Hepatocyte (in vitro differentiated cells): Measurements from ENCODE around the gene MAN1B1. TPM values are rescaled to one million over a fixed set of nuclear protein-coding genes. Genes with fewer than 3 reads are reported as not detected.

Source experiments
- DNase-seq: peaks from one replicate; pipeline ENCODE4 v3.0.0-alpha.2; 2016; ENCODE audit warnings: low spot score
- H2AFZ ChIP-seq: fragments of 200-600 bp; sonication (generic); 2 replicates; pipeline ENCODE4 v1.6.0; 2016; ENCODE audit warnings: antibody characterized with exemption, mild to moderate bottlenecking
- H3K27ac ChIP-seq: fragments of 200-600 bp; sonication (generic); 2 replicates; pipeline ENCODE4 v1.5.1; 2016; ENCODE audit warnings: mild to moderate bottlenecking
- H3K27me3 ChIP-seq: fragments of 200-600 bp; sonication (generic); 2 replicates; pipeline ENCODE4 v1.6.1; 2016
- H3K36me3 ChIP-seq: fragments of 200-600 bp; sonication (generic); replicated peaks from 2 replicates; pipeline ENCODE4 v1.5.1; 2016; ENCODE audit warnings: low read depth; ENCODE audit not compliant: insufficient read depth
- H3K4me1 ChIP-seq: fragments of 200-600 bp; sonication (generic); 2 replicates; pipeline ENCODE4 v1.5.1; 2016; ENCODE audit warnings: mild to moderate bottlenecking, moderate library complexity; ENCODE audit not compliant: insufficient read depth
- H3K4me2 ChIP-seq: fragments of 200-600 bp; sonication (generic); 2 replicates; pipeline ENCODE4 v1.6.0; 2016
- H3K4me3 ChIP-seq: fragments of 200-600 bp; sonication (generic); 2 replicates; pipeline ENCODE4 v1.5.1; 2016; ENCODE audit warnings: mild to moderate bottlenecking
- H3K79me2 ChIP-seq: fragments of 200-600 bp; sonication (generic); 2 replicates; pipeline ENCODE4 v1.6.0; 2017; ENCODE audit warnings: mild to moderate bottlenecking
- H3K9me2 ChIP-seq: fragments of 200-600 bp; sonication (generic); replicated peaks from 2 replicates; pipeline ENCODE4 v1.6.0; 2017; ENCODE audit warnings: mild to moderate bottlenecking; ENCODE audit not compliant: insufficient read depth
- H3K9me3 ChIP-seq: fragments of 200-600 bp; sonication (generic); 2 replicates; pipeline ENCODE4 v1.5.1; 2016; ENCODE audit warnings: low read depth, mild to moderate bottlenecking
- H4K20me1 ChIP-seq: fragments of 200-600 bp; sonication (generic); 2 replicates; pipeline ENCODE4 v1.6.0; 2016; ENCODE audit warnings: mild to moderate bottlenecking; ENCODE audit not compliant: insufficient read depth, poor library complexity, severe bottlenecking
- EZH2 ChIP-seq: fragments of 200-600 bp; sonication (generic); IDR thresholded peaks from 2 replicates; pipeline ENCODE4 v1.6.1; 2016; ENCODE audit warnings: antibody characterized with exemption, mild to moderate bottlenecking, borderline replicate concordance
- EZH2phosphoT487 ChIP-seq: fragments of 200-600 bp; sonication (generic); IDR thresholded peaks from one replicate; pipeline ENCODE4 v1.6.1; 2018; ENCODE audit warnings: antibody characterized with exemption, mild to moderate bottlenecking, low read depth, moderate library complexity; ENCODE audit not compliant: unreplicated experiment, severe bottlenecking
- WGBS: methylation state at CpG from one replicate; pipeline ENCODE4 v1.1.6; 2016; ENCODE audit warnings: low lambda C conversion rate; ENCODE audit errors: missing lambda C conversion rate; 5-methylcytosine and 5-hydroxymethylcytosine counted together
- polyA plus RNA-seq: library from polyadenylated mRNA; unstranded; fragments of >200 nt; fragmentation: Nextera tagmentation; extraction: Ambion mirVana; gene quantifications from 2 replicates; pipeline ENCODE4 v1.2.1, GENCODE V29; 2016
- small RNA-seq: library from RNA; depleted of rRNA; stranded (forward); fragments of <200 nt; gene quantifications from one replicate; pipeline ENCODE3, GENCODE V24; 2014
- total RNA-seq: library from RNA; depleted of rRNA; stranded (reverse); fragments of >200 nt; gene quantifications from 2 replicates; pipeline ENCODE4 v1.2.3, GENCODE V29; 2014
- TF ChIP-seq, protein P1 (sequence below): fragments of 200-600 bp; sonication (generic); IDR thresholded peaks from 2 replicates; pipeline ENCODE4 v1.5.1; 2016; ENCODE audit warnings: antibody characterized with exemption, mild to moderate bottlenecking; ENCODE audit not compliant: poor library complexity

MAN1B1 gene
- total and polyA plus RNA-seq, 2 experiments from 2014 or later = 60.8 to 94.2 TPM

DNA sequence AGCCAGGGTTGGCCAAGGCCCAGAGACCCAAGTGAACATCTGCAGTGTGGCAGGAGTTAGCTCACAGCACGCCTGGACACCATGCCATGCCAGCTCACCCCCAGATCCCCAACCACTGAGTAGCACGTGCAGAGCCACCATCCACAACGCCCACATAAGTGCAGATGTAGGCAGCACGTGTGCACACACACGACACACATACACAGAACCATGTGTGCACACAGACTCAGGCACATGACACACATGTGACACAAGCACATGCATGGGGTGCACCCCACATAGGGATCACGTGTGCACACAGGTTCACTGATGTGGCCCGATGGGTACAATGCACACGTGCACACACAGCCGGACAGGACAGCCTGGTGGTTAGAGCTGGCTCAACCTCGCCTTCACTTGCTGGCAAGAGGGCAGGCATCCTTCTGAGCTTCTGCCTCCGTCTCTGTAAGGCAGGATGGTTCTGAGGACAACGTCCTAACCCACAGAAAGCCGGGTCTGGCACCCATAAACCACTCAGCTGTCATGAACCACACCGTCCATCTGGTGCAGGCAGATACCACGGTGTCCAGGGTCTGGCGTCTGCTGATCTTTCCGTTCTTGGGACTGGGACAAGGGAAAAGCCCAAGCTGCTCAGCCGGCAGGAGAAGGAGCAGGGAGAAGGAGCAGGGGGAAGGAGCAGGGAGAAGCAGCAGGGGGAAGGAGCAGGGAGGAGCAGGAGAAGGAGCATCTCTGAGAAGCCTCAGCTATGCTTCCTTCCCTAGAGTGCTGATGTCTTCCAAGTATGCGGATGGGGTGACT lies 71.0 kb downstream of the MAN1B1 start:
- Histone ChIP-seq H3K79me2 (no peaks in the 10 kb centered on the region), H3K4me1 (peaks cover 3% of the 10 kb centered on the region), H2AFZ (no peak overlapping the region), H3K4me2 (no peak overlapping the region), H3K27ac (no peak overlapping the region), H3K27me3 (peaks cover 75% of the 10 kb centered on the region), H4K20me1 (no peaks in the 10 kb centered on the region), H3K9me3 (no peaks in the 10 kb centered on the region), H3K4me3 (no peak overlapping the region), H3K36me3 (no peaks in the 10 kb centered on the region), H3K9me2 (no peaks in the 10 kb centered on the region)
- DNase-seq = no peak
- no peak for TF ChIP-seq EZH2
- TF ChIP-seq EZH2phosphoT487 = no peak
- TF ChIP-seq, protein P1, sequence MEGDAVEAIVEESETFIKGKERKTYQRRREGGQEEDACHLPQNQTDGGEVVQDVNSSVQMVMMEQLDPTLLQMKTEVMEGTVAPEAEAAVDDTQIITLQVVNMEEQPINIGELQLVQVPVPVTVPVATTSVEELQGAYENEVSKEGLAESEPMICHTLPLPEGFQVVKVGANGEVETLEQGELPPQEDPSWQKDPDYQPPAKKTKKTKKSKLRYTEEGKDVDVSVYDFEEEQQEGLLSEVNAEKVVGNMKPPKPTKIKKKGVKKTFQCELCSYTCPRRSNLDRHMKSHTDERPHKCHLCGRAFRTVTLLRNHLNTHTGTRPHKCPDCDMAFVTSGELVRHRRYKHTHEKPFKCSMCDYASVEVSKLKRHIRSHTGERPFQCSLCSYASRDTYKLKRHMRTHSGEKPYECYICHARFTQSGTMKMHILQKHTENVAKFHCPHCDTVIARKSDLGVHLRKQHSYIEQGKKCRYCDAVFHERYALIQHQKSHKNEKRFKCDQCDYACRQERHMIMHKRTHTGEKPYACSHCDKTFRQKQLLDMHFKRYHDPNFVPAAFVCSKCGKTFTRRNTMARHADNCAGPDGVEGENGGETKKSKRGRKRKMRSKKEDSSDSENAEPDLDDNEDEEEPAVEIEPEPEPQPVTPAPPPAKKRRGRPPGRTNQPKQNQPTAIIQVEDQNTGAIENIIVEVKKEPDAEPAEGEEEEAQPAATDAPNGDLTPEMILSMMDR = no peak
- 74% methylated on average over 18 of the region's 19 CpGs for WGBS

DNA sequence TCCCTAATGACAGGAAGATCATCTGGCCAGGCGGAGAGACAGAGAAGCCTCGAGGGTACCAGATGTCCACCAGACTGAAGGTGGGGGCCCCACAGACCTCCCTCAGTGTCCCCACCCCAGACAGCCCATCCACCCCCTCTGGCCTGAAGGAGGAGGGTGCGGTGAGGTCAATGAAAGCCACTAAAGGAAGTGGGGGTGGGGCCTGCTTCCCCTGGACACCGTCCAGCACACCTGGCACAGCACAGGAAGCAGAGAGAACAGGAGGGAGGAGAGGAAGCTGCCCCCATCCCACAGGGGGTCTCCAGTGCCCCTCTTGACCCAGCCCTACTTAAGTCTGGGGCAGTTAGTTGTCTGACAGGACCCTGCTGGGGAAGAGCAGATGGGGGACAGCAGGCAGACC lies 71.8 kb downstream of the MAN1B1 start:
- H2AFZ ChIP-seq = no peak overlapping the region
- H3K27me3 ChIP-seq = peaks cover 83% of the 10 kb centered on the region
- peaks cover 10% of the 10 kb centered on the region for H3K4me1 ChIP-seq
- H3K36me3 ChIP-seq = no peaks in the 10 kb centered on the region
- TF ChIP-seq EZH2 = no peak
- no peak for TF ChIP-seq EZH2phosphoT487
- TF ChIP-seq, protein P1 = no peak
- no peaks in the 10 kb centered on the region for H3K9me3 ChIP-seq
- no peaks in the 10 kb centered on the region for H3K9me2 ChIP-seq
- H3K79me2 ChIP-seq = no peaks in the 10 kb centered on the region
- 90% methylated on average over 3 of the region's 4 CpGs for WGBS
- H4K20me1 ChIP-seq = no peaks in the 10 kb centered on the region
- H3K4me3 ChIP-seq = no peak overlapping the region
- no peak overlapping the region for H3K4me2 ChIP-seq
- H3K27ac ChIP-seq = no peak overlapping the region
- no peak for DNase-seq

Small RNA genes within 50 kb of the gene (small RNA-seq; reads per million reads assigned to genes)
- gene RF00153 = not detected

Other genes with a start within 250 kb of the MAN1B1 start
Only the 30 nearest of the 36 such genes appear.
- 141 and 179 TPM in 2 replicates for gene FBXW5, start 142.2 kb upstream of the MAN1B1 start, total RNA-seq
- 160 and 172 TPM in 2 replicates for gene FBXW5, start 142.2 kb upstream of the MAN1B1 start, polyA plus RNA-seq
- 5.7 and 15.7 TPM in 2 replicates for gene C8G, start 141.7 kb upstream of the MAN1B1 start, total RNA-seq
- 15.4 and 15.7 TPM in 2 replicates for gene C8G, start 141.7 kb upstream of the MAN1B1 start, polyA plus RNA-seq
- 1.6 and 4.1 TPM in 2 replicates for gene LCN12, start 134.7 kb upstream of the MAN1B1 start, total RNA-seq
- gene LCN12, start 134.7 kb upstream of the MAN1B1 start, polyA plus RNA-seq = 27.4 and 36.8 TPM in 2 replicates
- gene PTGDS, start 109.5 kb upstream of the MAN1B1 start, total RNA-seq = 56.0 and 56.4 TPM in 2 replicates
- gene PTGDS, start 109.5 kb upstream of the MAN1B1 start, polyA plus RNA-seq = 290 and 383 TPM in 2 replicates
- 0.04 and 0.13 TPM in 2 replicates for gene LCNL1, start 104.0 kb upstream of the MAN1B1 start, total RNA-seq
- gene LCNL1, start 104.0 kb upstream of the MAN1B1 start, polyA plus RNA-seq = 0.47 and 2.2 TPM in 2 replicates
- 35.1 and 39.5 TPM in 2 replicates for gene PAXX, start 94.6 kb upstream of the MAN1B1 start, total RNA-seq
- 89.5 and 97.5 TPM in 2 replicates for gene PAXX, start 94.6 kb upstream of the MAN1B1 start, polyA plus RNA-seq
- gene CLIC3, start 90.4 kb upstream of the MAN1B1 start, total RNA-seq = 6.6 and 9.9 TPM in 2 replicates
- gene CLIC3, start 90.4 kb upstream of the MAN1B1 start, polyA plus RNA-seq = 45.0 and 63.5 TPM in 2 replicates
- gene ABCA2, start 58.7 kb upstream of the MAN1B1 start, total RNA-seq = 12.7 and 14.6 TPM in 2 replicates
- 15.6 and 21.8 TPM in 2 replicates for gene ABCA2, start 58.7 kb upstream of the MAN1B1 start, polyA plus RNA-seq
- not detected in 2 replicates for gene FUT7, start 54.9 kb upstream of the MAN1B1 start, total RNA-seq
- gene FUT7, start 54.9 kb upstream of the MAN1B1 start, polyA plus RNA-seq = 0.06 TPM in 1 of 2 replicates, not detected in the other
- 12.3 and 12.7 TPM in 2 replicates for gene NPDC1, start 40.8 kb upstream of the MAN1B1 start, total RNA-seq
- gene NPDC1, start 40.8 kb upstream of the MAN1B1 start, polyA plus RNA-seq = 69.8 and 72.7 TPM in 2 replicates
- 1.8 and 2.3 TPM in 2 replicates for gene ENTPD2, start 32.9 kb upstream of the MAN1B1 start, total RNA-seq
- gene ENTPD2, start 32.9 kb upstream of the MAN1B1 start, polyA plus RNA-seq = 1.1 and 3.2 TPM in 2 replicates
- gene SAPCD2, start 16.4 kb upstream of the MAN1B1 start, total RNA-seq = 4.6 and 7.5 TPM in 2 replicates
- gene SAPCD2, start 16.4 kb upstream of the MAN1B1 start, polyA plus RNA-seq = 4.8 and 5.6 TPM in 2 replicates
- 11.2 and 15.6 TPM in 2 replicates for gene UAP1L1, start 9.5 kb upstream of the MAN1B1 start, total RNA-seq
- 39.1 and 40.1 TPM in 2 replicates for gene UAP1L1, start 9.5 kb upstream of the MAN1B1 start, polyA plus RNA-seq
- gene DPP7, start 27.7 kb downstream of the MAN1B1 start, total RNA-seq = 206 and 207 TPM in 2 replicates
- gene DPP7, start 27.7 kb downstream of the MAN1B1 start, polyA plus RNA-seq = 544 and 678 TPM in 2 replicates
- gene GRIN1, start 52.2 kb downstream of the MAN1B1 start, total RNA-seq = not detected in 2 replicates
- gene GRIN1, start 52.2 kb downstream of the MAN1B1 start, polyA plus RNA-seq = not detected in 2 replicates
- 0.73 and 1.1 TPM in 2 replicates for gene LRRC26, start 83.1 kb downstream of the MAN1B1 start, total RNA-seq
- 0.89 and 2.6 TPM in 2 replicates for gene LRRC26, start 83.1 kb downstream of the MAN1B1 start, polyA plus RNA-seq
- not detected in 2 replicates for gene TMEM210, start 85.1 kb downstream of the MAN1B1 start, total RNA-seq
- gene TMEM210, start 85.1 kb downstream of the MAN1B1 start, polyA plus RNA-seq = not detected in 2 replicates
- gene ANAPC2, start 101.6 kb downstream of the MAN1B1 start, total RNA-seq = 21.3 and 26.2 TPM in 2 replicates
- 12.2 and 16.2 TPM in 2 replicates for gene ANAPC2, start 101.6 kb downstream of the MAN1B1 start, polyA plus RNA-seq
- 74.3 and 82.2 TPM in 2 replicates for gene SSNA1, start 101.7 kb downstream of the MAN1B1 start, total RNA-seq
- gene SSNA1, start 101.7 kb downstream of the MAN1B1 start, polyA plus RNA-seq = 128 and 137 TPM in 2 replicates
- 27.6 and 34.4 TPM in 2 replicates for gene TPRN, start 113.8 kb downstream of the MAN1B1 start, total RNA-seq
- gene TPRN, start 113.8 kb downstream of the MAN1B1 start, polyA plus RNA-seq = 82.3 and 104 TPM in 2 replicates
- gene TMEM203, start 118.7 kb downstream of the MAN1B1 start, total RNA-seq = 37.6 and 43.5 TPM in 2 replicates
- gene TMEM203, start 118.7 kb downstream of the MAN1B1 start, polyA plus RNA-seq = 48.3 and 60.7 TPM in 2 replicates
- 4.4 and 7.8 TPM in 2 replicates for gene NDOR1, start 118.7 kb downstream of the MAN1B1 start, total RNA-seq
- gene NDOR1, start 118.7 kb downstream of the MAN1B1 start, polyA plus RNA-seq = 12.3 and 17.6 TPM in 2 replicates
- gene RNF208, start 135.3 kb downstream of the MAN1B1 start, total RNA-seq = 1.6 and 2.3 TPM in 2 replicates
- gene RNF208, start 135.3 kb downstream of the MAN1B1 start, polyA plus RNA-seq = 3.3 and 6.6 TPM in 2 replicates
- 1.4 and 2.4 TPM in 2 replicates for gene CYSRT1, start 138.2 kb downstream of the MAN1B1 start, total RNA-seq
- gene CYSRT1, start 138.2 kb downstream of the MAN1B1 start, polyA plus RNA-seq = 2.1 and 4.3 TPM in 2 replicates
- 0.68 and 1.4 TPM in 2 replicates for gene RNF224, start 140.5 kb downstream of the MAN1B1 start, total RNA-seq
- gene RNF224, start 140.5 kb downstream of the MAN1B1 start, polyA plus RNA-seq = 0.88 and 1.1 TPM in 2 replicates
- gene SLC34A3, start 143.9 kb downstream of the MAN1B1 start, total RNA-seq = 1.8 and 2.7 TPM in 2 replicates
- gene SLC34A3, start 143.9 kb downstream of the MAN1B1 start, polyA plus RNA-seq = 2.1 and 4.7 TPM in 2 replicates
- gene TUBB4B, start 154.3 kb downstream of the MAN1B1 start, total RNA-seq = 309 and 313 TPM in 2 replicates
- 388 and 446 TPM in 2 replicates for gene TUBB4B, start 154.3 kb downstream of the MAN1B1 start, polyA plus RNA-seq
- not detected in 2 replicates for gene STPG3, start 164.3 kb downstream of the MAN1B1 start, total RNA-seq
- gene STPG3, start 164.3 kb downstream of the MAN1B1 start, polyA plus RNA-seq = 1.5 and 2.5 TPM in 2 replicates
- gene NELFB, start 168.3 kb downstream of the MAN1B1 start, total RNA-seq = 36.4 and 41.4 TPM in 2 replicates
- 61.1 and 63.5 TPM in 2 replicates for gene NELFB, start 168.3 kb downstream of the MAN1B1 start, polyA plus RNA-seq
- 13.7 and 14.4 TPM in 2 replicates for gene TOR4A, start 190.7 kb downstream of the MAN1B1 start, total RNA-seq
- gene TOR4A, start 190.7 kb downstream of the MAN1B1 start, polyA plus RNA-seq = 8.0 and 10.1 TPM in 2 replicates